H1 (cell line): ENCODE measurements around the gene SLC38A2. TPM values are rescaled to one million over a fixed set of nuclear protein-coding genes. Genes with fewer than 3 reads are reported as not detected.

Experiments used
- CTCF ChIA-PET: fragments of 300-600 bp; sonication (Branson Sonifier 250); formaldehyde crosslinking; loops from one replicate; lab custom pipeline; 2021; ENCODE audit not compliant: partially characterized antibody; lab: Charles Lee
- POLR2A ChIA-PET: fragments of 300-600 bp; sonication (Branson Sonifier 250); formaldehyde crosslinking; loops from one replicate; lab custom pipeline; 2021; ENCODE audit warnings: inconsistent platforms; ENCODE audit not compliant: partially characterized antibody; lab: Charles Lee
- DNase-seq, 2 experiments: peaks; one replicate each; pipeline versions ENCODE4 v3.0.0 to v3.0.0-alpha.2; 2010 to 2022; ENCODE audit warnings: low spot score in 2 of 2, low read depth in 1 of 2, mixed read lengths in 1 of 2
- FAIRE-seq: peaks from 2 replicates; lab custom pipeline; 2011; peaks lifted over from hg19 to GRCh38; lab: Jason Lieb, UNC
- H2AFZ ChIP-seq: 2 replicates; pipeline ENCODE4 v1.8.1; 2012; ENCODE audit warnings: low read length, inconsistent platforms
- H2AK5ac ChIP-seq: 2 replicates; pipeline ENCODE4 v1.6.1; 2013; ENCODE audit warnings: low read depth, low read length
- H2BK120ac ChIP-seq: replicated peaks from 2 replicates; pipeline ENCODE3; 2013; ENCODE audit warnings: low read depth, low read length, inconsistent platforms
- H2BK12ac ChIP-seq: 2 replicates; pipeline ENCODE4 v1.6.1; 2013; ENCODE audit warnings: low read depth, low read length
- H2BK15ac ChIP-seq: 2 replicates; pipeline ENCODE4 v1.6.1; 2013; ENCODE audit warnings: low read length
- H2BK20ac ChIP-seq: 2 replicates; pipeline ENCODE4 v1.6.1; 2013; ENCODE audit warnings: low read length
- H2BK5ac ChIP-seq: 2 replicates; pipeline ENCODE4 v1.6.1; 2013; ENCODE audit warnings: low read depth, low read length
- H3K14ac ChIP-seq: 2 replicates; pipeline ENCODE4 v1.6.1; 2013; ENCODE audit warnings: inconsistent platforms; ENCODE audit not compliant: insufficient read length
- H3K18ac ChIP-seq: 2 replicates; pipeline ENCODE4 v1.6.1; 2013; ENCODE audit warnings: low read length; ENCODE audit errors: extremely low read depth
- H3K23ac ChIP-seq: 2 replicates; pipeline ENCODE4 v1.6.1; 2013; ENCODE audit warnings: inconsistent platforms; ENCODE audit not compliant: insufficient read length
- H3K23me2 ChIP-seq: 2 replicates; pipeline ENCODE4 v1.6.1; 2013; ENCODE audit warnings: low read depth, low read length
- H3K27ac ChIP-seq: 2 replicates; pipeline ENCODE4 v1.6.1; 2011; ENCODE audit warnings: low read depth, low read length, inconsistent platforms
- H3K27me3 ChIP-seq, 4 experiments: replicated peaks in 1 of 4; 1 replicate in 1 of 4; 2 replicates in 3 of 4; pipeline versions ENCODE4 v1.6.1 to v1.8.1; 2011 to 2013; ENCODE audit warnings: low read length in 3 of 4, mild to moderate bottlenecking in 3 of 4, inconsistent platforms in 2 of 4, mixed read lengths in 2 of 4, moderate library complexity in 1 of 4; ENCODE audit not compliant: control insufficient read depth in 3 of 4, insufficient read depth in 3 of 4; ENCODE audit errors: extremely low read depth in 1 of 4
- H3K36me3 ChIP-seq, 4 experiments: 2 replicates each; pipeline versions ENCODE4 v1.6.1 to v1.8.1; 2011 to 2013; ENCODE audit warnings: mild to moderate bottlenecking in 4 of 4, low read length in 3 of 4, moderate library complexity in 2 of 4, control low read depth in 1 of 4, inconsistent platforms in 1 of 4; ENCODE audit not compliant: insufficient read depth in 4 of 4, control insufficient read depth in 2 of 4
- H3K4ac ChIP-seq: replicated peaks from 2 replicates; pipeline ENCODE3; 2013; ENCODE audit warnings: low read length, low read depth, mixed read lengths, inconsistent platforms; ENCODE audit not compliant: insufficient read length
- H3K4me1 ChIP-seq, 4 experiments: replicated peaks in 1 of 4; 1 replicate in 1 of 4; 2 replicates in 3 of 4; pipeline versions ENCODE4 v1.6.1 to v1.8.1; 2011 to 2013; ENCODE audit warnings: low read length in 3 of 4, inconsistent platforms in 2 of 4, mixed read lengths in 1 of 4; ENCODE audit not compliant: insufficient read depth in 4 of 4, control insufficient read depth in 3 of 4
- H3K4me2 ChIP-seq, 2 experiments: 2 replicates each; pipeline versions ENCODE4 v1.6.1 to v1.8.1; 2011 to 2013; ENCODE audit warnings: low read depth in 2 of 2, low read length in 2 of 2, control low read depth in 1 of 2, inconsistent platforms in 1 of 2, mild to moderate bottlenecking in 1 of 2; ENCODE audit not compliant: insufficient read depth in 1 of 2
- H3K4me3 ChIP-seq, 4 experiments: fragments of 200-600, 300-600 bp in 1 of 4; sonication (generic), shearing (Covaris generic), sonication (Bioruptor Twin) in 1 of 4; 2 replicates each; pipeline versions ENCODE4 v1.5.1 to v1.8.1; 2011 to 2016; ENCODE audit warnings: low read length in 4 of 4, low read depth in 3 of 4, control low read depth in 2 of 4, inconsistent platforms in 2 of 4, mild to moderate bottlenecking in 2 of 4, mixed read lengths in 1 of 4, moderate library complexity in 1 of 4; ENCODE audit not compliant: insufficient read depth in 2 of 4; ENCODE audit errors: extremely low read depth in 1 of 4
- H3K56ac ChIP-seq: replicated peaks from 2 replicates; pipeline ENCODE3; 2013; ENCODE audit warnings: low read depth, mild to moderate bottlenecking, mixed read lengths, low read length, inconsistent platforms; ENCODE audit not compliant: insufficient read length
- H3K79me1 ChIP-seq: 2 replicates; pipeline ENCODE4 v1.6.1; 2013; ENCODE audit warnings: low read depth, low read length, control low read depth
- H3K79me2 ChIP-seq, 2 experiments: 2 replicates each; pipeline versions ENCODE4 v1.6.1 to v1.8.1; 2012 to 2013; ENCODE audit warnings: low read length in 2 of 2, mild to moderate bottlenecking in 2 of 2, inconsistent platforms in 1 of 2; ENCODE audit not compliant: insufficient read depth in 2 of 2, control insufficient read depth in 1 of 2
- H3K9ac ChIP-seq, 4 experiments: replicated peaks in 1 of 4; 1 replicate in 1 of 4; 2 replicates in 3 of 4; pipeline versions ENCODE4 v1.6.1 to v1.8.1; 2011 to 2013; ENCODE audit warnings: low read depth in 3 of 4, low read length in 3 of 4, control low read depth in 2 of 4, mild to moderate bottlenecking in 2 of 4, moderate library complexity in 2 of 4, inconsistent platforms in 1 of 4; ENCODE audit errors: extremely low read depth in 1 of 4
- H3K9me3 ChIP-seq, 2 experiments: 2 replicates each; pipeline versions ENCODE4 v1.6.1 to v1.8.1; 2012 to 2013; ENCODE audit warnings: mild to moderate bottlenecking in 2 of 2, moderate library complexity in 2 of 2, control low read depth in 1 of 2, inconsistent platforms in 1 of 2, low read depth in 1 of 2, low read length in 1 of 2, mixed read lengths in 1 of 2; ENCODE audit not compliant: insufficient read depth in 2 of 2
- H4K20me1 ChIP-seq, 2 experiments: replicated peaks in 1 of 2; 2 replicates each; pipeline versions ENCODE3 to v1.8.1; 2011 to 2013; ENCODE audit warnings: inconsistent platforms in 2 of 2, low read length in 2 of 2, mild to moderate bottlenecking in 1 of 2; ENCODE audit not compliant: insufficient read depth in 2 of 2, control insufficient read depth in 1 of 2
- H4K5ac ChIP-seq: 2 replicates; pipeline ENCODE4 v1.6.1; 2013; ENCODE audit warnings: low read length, low read depth, mixed read lengths, inconsistent platforms; ENCODE audit not compliant: insufficient read length
- H4K8ac ChIP-seq: 2 replicates; pipeline ENCODE4 v1.8.0; 2013; ENCODE audit warnings: mild to moderate bottlenecking, moderate library complexity, low read length, inconsistent platforms; ENCODE audit not compliant: insufficient read depth; ENCODE audit errors: extremely low read depth
- H4K91ac ChIP-seq: replicated peaks from 2 replicates; pipeline ENCODE3; 2013; ENCODE audit warnings: low read length, mixed read lengths, inconsistent platforms; ENCODE audit not compliant: insufficient read length
- EGR1 ChIP-seq: IDR thresholded peaks from 2 replicates; pipeline ENCODE4 v1.6.1; 2011; ENCODE audit warnings: low read depth, low read length, borderline replicate concordance
- GTF2F1 ChIP-seq: IDR thresholded peaks from 2 replicates; pipeline ENCODE4 v1.6.1; 2012; ENCODE audit warnings: low read depth, low read length, improper control_type of control experiment, borderline replicate concordance
- HDAC6 ChIP-seq: IDR thresholded peaks from one replicate; pipeline ENCODE4 v1.7.1; 2012; ENCODE audit warnings: low read depth, mild to moderate bottlenecking, inconsistent platforms, low read length, moderate library complexity
- JUN ChIP-seq: IDR thresholded peaks from 2 replicates; pipeline ENCODE4 v1.6.1; 2011; ENCODE audit warnings: low read depth, mild to moderate bottlenecking, improper control_type of control experiment, low read length
- RAD21 ChIP-seq, 2 experiments: IDR thresholded peaks in 1 of 2; conservative IDR thresholded peaks in 1 of 2; 2 replicates each; pipeline ENCODE4 v1.6.1; 2011; ENCODE audit warnings: low read depth in 2 of 2, low read length in 2 of 2, improper control_type of control experiment in 1 of 2, inconsistent platforms in 1 of 2, mild to moderate bottlenecking in 1 of 2, moderate library complexity in 1 of 2
- SIX5 ChIP-seq: IDR thresholded peaks from 2 replicates; pipeline ENCODE4 v1.6.1; 2011; ENCODE audit warnings: mild to moderate bottlenecking, low read depth, low read length
- WGBS, 2 experiments: shearing (Covaris generic) in 1 of 2; methylation state at CpG; one replicate each; pipeline versions ENCODE4 v1.1.6 to v1.1.7; 2013 to 2015; ENCODE audit warnings: low lambda C conversion rate in 2 of 2, mixed read lengths in 2 of 2, inconsistent platforms in 1 of 2, low coverage in 1 of 2, missing lambda C conversion rate in 1 of 2; ENCODE audit not compliant: insufficient replicate concordance in 2 of 2, insufficient coverage in 1 of 2, insufficient read length in 1 of 2; ENCODE audit errors: extremely low coverage in 1 of 2, missing lambda C conversion rate in 1 of 2; 5-methylcytosine and 5-hydroxymethylcytosine counted together
- polyA plus RNA-seq, 7 experiments: library from polyadenylated mRNA; depleted of rRNA in 3 of 7; stranded (reverse) in 5 of 7; unstranded in 2 of 7; fragments of >200 nt in 5 of 7; fragments of 200-250 nt in 2 of 7; gene quantifications; 1 replicate in 5 of 7; 2 replicates in 1 of 7; 4 replicates in 1 of 7; pipeline versions ENCODE4 v1.2.1 to v1.2.3, GENCODE V29; 2011 to 2013; ENCODE audit warnings: missing spikeins in 2 of 7, mixed read lengths in 2 of 7
- total RNA-seq: library from RNA; stranded (reverse); fragmentation: NEBNext Ultra II Directional; extraction: Animal tissue kit (Norgen Biotek cat#: 25700); gene quantifications from 2 replicates; pipeline ENCODE4 v1.2.1, GENCODE V29; 2021
- TF ChIP-seq, protein P1 (sequence below): IDR thresholded peaks from 2 replicates; pipeline ENCODE4 v1.6.1; 2012; ENCODE audit warnings: inconsistent platforms

Gene SLC38A2
- total and polyA plus RNA-seq, 2 of the 8 experiments (the other 6 are each of a cell fraction or from before 2014, with no cell fraction given): 163 to 684 TPM

DNA sequence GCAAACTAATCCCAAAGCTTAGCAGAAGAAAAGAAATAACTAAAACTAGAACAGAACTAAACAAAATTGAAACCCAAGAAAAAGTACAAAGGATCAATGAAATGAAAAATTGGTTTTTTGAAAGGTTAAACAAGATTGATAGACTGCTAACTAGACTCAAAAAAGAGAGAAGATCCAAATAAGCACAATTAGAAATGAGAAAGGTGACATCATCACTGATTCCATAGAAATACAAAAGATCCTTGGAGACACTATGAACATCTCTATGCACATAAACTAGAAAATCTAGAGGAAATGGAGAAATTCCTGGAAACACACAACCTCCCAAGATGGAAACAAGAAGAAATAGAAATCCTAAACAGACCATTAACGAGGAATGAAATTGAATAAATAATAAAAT is 47.1 kb upstream of the SLC38A2 start:
- Histone ChIP-seq H4K5ac (no peak overlapping the region), H3K23ac (no peak overlapping the region), H2BK20ac (no peak overlapping the region), H3K4ac (no peak overlapping the region), H3K4me1 (no peaks in the 10 kb centered on the region), H2BK15ac (no peak overlapping the region), H2AK5ac (no peak overlapping the region), H3K9ac (no peak overlapping the region), H2AFZ (no peak overlapping the region), H3K27me3 (no peaks in the 10 kb centered on the region), H2BK5ac (no peak overlapping the region), H4K8ac (no peak overlapping the region), H4K91ac (no peak overlapping the region), H3K79me1 (no peaks in the 10 kb centered on the region), H3K27ac (no peak overlapping the region), H3K14ac (no peak overlapping the region), H2BK120ac (no peak overlapping the region), H3K18ac (no peak overlapping the region), H3K4me3 (no peak overlapping the region), H3K4me2 (no peak overlapping the region), H3K23me2 (no peaks in the 10 kb centered on the region), H3K79me2 (no peaks in the 10 kb centered on the region), H2BK12ac (no peak overlapping the region), H3K56ac (no peak overlapping the region), H3K36me3 (no peaks in the 10 kb centered on the region), H4K20me1 (no peaks in the 10 kb centered on the region), H3K9me3 (0 out of 4 replicates have a peak, but pooled peaks cover 0 to 3% of the 10 kb centered on the region in 2 experiments)
- FAIRE-seq (no peak), DNase-seq (no peak)
- 100% methylated on average over 1 of the region's 1 CpG; no CpG with 5 or more reads in 1 of the 2 experiments for WGBS, 2 experiments
- ChIA-PET CTCF (no interaction called here), POLR2A (interaction anchor here (0.9 kb wide), 1 partner anchor 9 kb away, joined by 3 read pairs; no protein-coding TSS in a partner anchor)
- TF ChIP-seq SIX5 (no peak), JUN (no peak), GTF2F1 (no peak), RAD21 (IDR thresholded peaks at IDR 0.05 in 1 of 2, conservative IDR thresholded peaks at IDR 0.05 in 1 of 2; ENCODE audit: low read depth in 2 of 2, low read length in 2 of 2) (no peak), HDAC6 (no peak), EGR1 (no peak)
- TF ChIP-seq, protein P1, sequence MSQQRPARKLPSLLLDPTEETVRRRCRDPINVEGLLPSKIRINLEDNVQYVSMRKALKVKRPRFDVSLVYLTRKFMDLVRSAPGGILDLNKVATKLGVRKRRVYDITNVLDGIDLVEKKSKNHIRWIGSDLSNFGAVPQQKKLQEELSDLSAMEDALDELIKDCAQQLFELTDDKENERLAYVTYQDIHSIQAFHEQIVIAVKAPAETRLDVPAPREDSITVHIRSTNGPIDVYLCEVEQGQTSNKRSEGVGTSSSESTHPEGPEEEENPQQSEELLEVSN: no peak
